Liver (tissue), 9 donors: ENCODE measurements around the gene DNAJC19. TPM values are rescaled to one million over a fixed set of nuclear protein-coding genes. Genes with fewer than 3 reads are reported as not detected.
"Not testable (repeated sequence)": the region's sequence is repeated elsewhere in the genome, so short reads cannot be mapped to it uniquely, and the experiment has no call there.

Experiments used
- DNase-seq: peaks from one replicate; pipeline ENCODE4 v3.0.0-alpha.2; 2017; ENCODE audit warnings: low spot score
- H3K27ac ChIP-seq, 2 donors: one replicate each; pipeline ENCODE4 v1.7.0; 2013; ENCODE audit warnings: inconsistent platforms in 2 of 2, low read length in 2 of 2, control low read depth in 1 of 2, low read depth in 1 of 2, mild to moderate bottlenecking in 1 of 2
- H3K27me3 ChIP-seq, 4 donors: one replicate each; pipeline versions ENCODE4 v1.6.1 to v1.7.0; 2013; ENCODE audit warnings: low read length in 3 of 4, inconsistent platforms in 1 of 4, mild to moderate bottlenecking in 1 of 4, moderate library complexity in 1 of 4; ENCODE audit not compliant: control insufficient read depth in 4 of 4, insufficient read depth in 4 of 4
- H3K36me3 ChIP-seq, 4 donors: one replicate each; pipeline versions ENCODE4 v1.6.1 to v1.7.0; 2013; ENCODE audit warnings: low read length in 3 of 4, mild to moderate bottlenecking in 3 of 4, low read depth in 1 of 4, moderate library complexity in 1 of 4; ENCODE audit not compliant: control insufficient read depth in 4 of 4, insufficient read depth in 3 of 4
- H3K4me1 ChIP-seq, 4 donors: one replicate each; pipeline versions ENCODE4 v1.6.1 to v1.7.0; 2013; ENCODE audit warnings: low read length in 3 of 4, mild to moderate bottlenecking in 3 of 4, moderate library complexity in 1 of 4; ENCODE audit not compliant: control insufficient read depth in 4 of 4, insufficient read depth in 4 of 4
- H3K4me3 ChIP-seq, 3 donors: one replicate each; pipeline versions ENCODE4 v1.6.1 to v1.7.0; 2013; ENCODE audit warnings: low read length in 3 of 3, control low read depth in 1 of 3, low read depth in 1 of 3, mild to moderate bottlenecking in 1 of 3
- H3K9ac ChIP-seq, 2 donors: one replicate each; pipeline ENCODE4 v1.7.0; 2013; ENCODE audit warnings: low read length in 2 of 2, mild to moderate bottlenecking in 2 of 2, moderate library complexity in 2 of 2, control low read depth in 1 of 2, low read depth in 1 of 2
- H3K9me3 ChIP-seq, 4 donors: one replicate each; pipeline versions ENCODE4 v1.6.1 to v1.7.0; 2013; ENCODE audit warnings: low read length in 3 of 4; ENCODE audit not compliant: control insufficient read depth in 4 of 4
- ATF3 ChIP-seq: IDR thresholded peaks from 2 replicates; pipeline ENCODE4 v1.6.1; 2016; ENCODE audit warnings: antibody characterized with exemption
- CTCF ChIP-seq: fragments of 150-350 bp; IDR thresholded peaks from 2 replicates; pipeline ENCODE4 v1.5.1; 2017; ENCODE audit warnings: improper control_type of control experiment, low read depth, low read length; ENCODE audit not compliant: missing input control
- EGR1 ChIP-seq, 2 donors: IDR thresholded peaks; 2 replicates each; pipeline ENCODE4 v1.6.1; 2016 to 2018; ENCODE audit warnings: antibody characterized with exemption in 2 of 2, low read depth in 2 of 2
- FOXA1 ChIP-seq: IDR thresholded peaks from 2 replicates; pipeline ENCODE4 v1.6.1; 2016; ENCODE audit warnings: antibody characterized with exemption
- FOXA2 ChIP-seq: IDR thresholded peaks from 2 replicates; pipeline ENCODE4 v1.6.1; 2016; ENCODE audit warnings: antibody characterized with exemption
- GABPA ChIP-seq, 2 donors: IDR thresholded peaks in 1 of 2; conservative IDR thresholded peaks in 1 of 2; 2 replicates each; pipeline ENCODE4 v1.6.1; 2016; ENCODE audit warnings: antibody characterized with exemption in 2 of 2, mild to moderate bottlenecking in 1 of 2, moderate library complexity in 1 of 2
- HNF4A ChIP-seq, 2 donors: conservative IDR thresholded peaks; 2 replicates each; pipeline ENCODE4 v1.6.1; 2016; ENCODE audit warnings: antibody characterized with exemption in 2 of 2, mild to moderate bottlenecking in 2 of 2
- HNF4G ChIP-seq: IDR thresholded peaks from 2 replicates; pipeline ENCODE4 v1.6.1; 2016; ENCODE audit warnings: antibody characterized with exemption
- JUND ChIP-seq, 2 donors: IDR thresholded peaks; 2 replicates each; pipeline ENCODE4 v1.6.1; 2016; ENCODE audit warnings: antibody characterized with exemption in 2 of 2
- MAX ChIP-seq: IDR thresholded peaks from 2 replicates; pipeline ENCODE4 v1.6.1; 2016; ENCODE audit warnings: antibody characterized with exemption
- NR2F2 ChIP-seq: IDR thresholded peaks from 2 replicates; pipeline ENCODE4 v1.6.1; 2016; ENCODE audit warnings: antibody characterized with exemption
- RAD21 ChIP-seq, 2 donors: IDR thresholded peaks; 2 replicates each; pipeline ENCODE4 v1.6.1; 2016; ENCODE audit warnings: antibody characterized with exemption in 2 of 2, mild to moderate bottlenecking in 2 of 2
- REST ChIP-seq: IDR thresholded peaks from 2 replicates; pipeline ENCODE4 v1.6.1; 2016; ENCODE audit warnings: antibody characterized with exemption, mild to moderate bottlenecking
- RXRA ChIP-seq, 2 donors: IDR thresholded peaks; 2 replicates each; pipeline ENCODE4 v1.6.1; 2017 to 2018; ENCODE audit warnings: antibody characterized with exemption in 2 of 2, mild to moderate bottlenecking in 1 of 2
- SP1 ChIP-seq: IDR thresholded peaks from 2 replicates; pipeline ENCODE4 v1.6.1; 2018; ENCODE audit warnings: antibody characterized with exemption, mild to moderate bottlenecking
- TAF1 ChIP-seq: conservative IDR thresholded peaks from 2 replicates; pipeline ENCODE4 v1.6.1; 2016; ENCODE audit warnings: antibody characterized with exemption, mild to moderate bottlenecking
- YY1 ChIP-seq: IDR thresholded peaks from 2 replicates; pipeline ENCODE4 v1.6.1; 2016; ENCODE audit warnings: antibody characterized with exemption, mild to moderate bottlenecking
- ZBTB33 ChIP-seq: IDR thresholded peaks from 2 replicates; pipeline ENCODE4 v1.6.1; 2016; ENCODE audit warnings: antibody characterized with exemption
- WGBS: extraction: QIAGEN DNeasy Blood & Tissue Kit; methylation state at CpG from one replicate; pipeline ENCODE4 v1.1.7; 2013; 5-methylcytosine and 5-hydroxymethylcytosine counted together
- polyA plus RNA-seq, 2 donors: library from polyadenylated mRNA; stranded (reverse) in 1 of 2; unstranded in 1 of 2; fragments of 200-250 nt in 1 of 2; fragments of >200 nt in 1 of 2; fragmentation: Nextera tagmentation in 1 of 2; extraction: Ambion mirVana in 1 of 2; gene quantifications; one replicate each; pipeline versions ENCODE4 v1.2.1 to v1.2.3, GENCODE V29; 2013 to 2015
- total RNA-seq, 2 donors: library from RNA; depleted of rRNA; stranded (reverse); fragments of >200 nt; gene quantifications; one replicate each; pipeline ENCODE4 v1.2.3, GENCODE V29; 2014
- donor health status: healthy.
- donor health status: healthy.
- donor health status: healthy.
- donor health status: healthy.
- donor health status: healthy.

DNAJC19 gene
- total and polyA plus RNA-seq, 4 donors: 19.4 to 107 (median 27.5) TPM

- no peak for DNase-seq
- Histone ChIP-seq H3K9ac (no peak overlapping the region), H3K36me3 (peaks cover 0 to 26% (median 18%) of the 10 kb centered on the region in 4 donors), H3K27ac (no peak overlapping the region), H3K4me3 (no peak overlapping the region), H3K9me3 (no peaks in the 10 kb centered on the region), H3K4me1 (peaks cover 10 to 22% (median 16%) of the 10 kb centered on the region in 4 donors), H3K27me3 (no peaks in the 10 kb centered on the region)
- 96% methylated on average over 2 of the region's 2 CpGs for WGBS
- TF ChIP-seq NR2F2 (no peak), FOXA2 (no peak), CTCF (no peak), RAD21 (IDR thresholded peaks at IDR 0.05) (no peak)
These were observed 2.2 kb downstream of the DNAJC19 start for GRCh38 chr3:180987344-180987743.

- peaks cover 0 to 26% (median 18%) of the 10 kb centered on the region in 4 donors for H3K36me3 ChIP-seq
These were observed 3.2 kb downstream of the DNAJC19 start for GRCh38 chr3:180986366-180986765.

GRCh38 chr3:180983136-180983535, 6.4 kb downstream of the DNAJC19 start:
- no peak overlapping the region for H3K4me3 ChIP-seq
- no peak overlapping the region for H3K9ac ChIP-seq
- TF ChIP-seq NR2F2 (no peak), CTCF (no peak), ATF3 (no peak), FOXA1 (no peak), ZBTB33 (no peak), REST (no peak), MAX (no peak), RAD21 (IDR thresholded peaks at IDR 0.05) (no peak), FOXA2 (no peak), RXRA (IDR thresholded peaks at IDR 0.05) (no peak), HNF4A (conservative IDR thresholded peaks at IDR 0.05) (no peak), TAF1 (no peak), GABPA (IDR thresholded peaks at IDR 0.05 in 1 of 2, conservative IDR thresholded peaks at IDR 0.05 in 1 of 2) (no peak), JUND (IDR thresholded peaks at IDR 0.05) (no peak), EGR1 (IDR thresholded peaks at IDR 0.05; ENCODE audit: low read depth in 2 of 2) (no peak), YY1 (no peak), HNF4G (no peak), SP1 (no peak)
- H3K27me3 ChIP-seq: no peaks in the 10 kb centered on the region
- no peak overlapping the region for H3K27ac ChIP-seq
- WGBS: 55% methylated on average over 2 of the region's 2 CpGs
- H3K9me3 ChIP-seq: no peaks in the 10 kb centered on the region
- peaks cover 0 to 29% (median 21%) of the 10 kb centered on the region in 4 donors for H3K36me3 ChIP-seq
- no peak for DNase-seq
- H3K4me1 ChIP-seq: peaks cover 3 to 12% (median 8%) of the 10 kb centered on the region in 4 donors

More at GRCh38 chr3:180986366-180986765, 3.2 kb downstream of the DNAJC19 start:
- not testable (repeated sequence) for H3K9ac ChIP-seq, H3K27me3 ChIP-seq, H3K9me3 ChIP-seq, H3K27ac ChIP-seq, DNase-seq, H3K4me3 ChIP-seq
- 90% methylated on average over 10 of the region's 10 CpGs for WGBS
- H3K4me1 ChIP-seq: peaks cover 10 to 22% (median 16%) of the 10 kb centered on the region in 4 donors
